GM10266 (cell line): ENCODE measurements around the gene AUH.
"Not testable (repeated sequence)": the region's sequence is repeated elsewhere in the genome, so short reads cannot be mapped to it uniquely, and the experiment has no call there.

Experiments used
- DNase-seq: peaks from one replicate; pipeline ENCODE4 v3.0.0; 2012; ENCODE audit errors: extremely low spot score
- TF ChIP-seq, protein P1 (sequence below): IDR thresholded peaks from 2 replicates; pipeline ENCODE4 v1.5.1; 2012; ENCODE audit warnings: mild to moderate bottlenecking, low read depth; ENCODE audit not compliant: control insufficient read depth, insufficient read depth; ENCODE audit errors: missing control alignments

Gene AUH

DNA sequence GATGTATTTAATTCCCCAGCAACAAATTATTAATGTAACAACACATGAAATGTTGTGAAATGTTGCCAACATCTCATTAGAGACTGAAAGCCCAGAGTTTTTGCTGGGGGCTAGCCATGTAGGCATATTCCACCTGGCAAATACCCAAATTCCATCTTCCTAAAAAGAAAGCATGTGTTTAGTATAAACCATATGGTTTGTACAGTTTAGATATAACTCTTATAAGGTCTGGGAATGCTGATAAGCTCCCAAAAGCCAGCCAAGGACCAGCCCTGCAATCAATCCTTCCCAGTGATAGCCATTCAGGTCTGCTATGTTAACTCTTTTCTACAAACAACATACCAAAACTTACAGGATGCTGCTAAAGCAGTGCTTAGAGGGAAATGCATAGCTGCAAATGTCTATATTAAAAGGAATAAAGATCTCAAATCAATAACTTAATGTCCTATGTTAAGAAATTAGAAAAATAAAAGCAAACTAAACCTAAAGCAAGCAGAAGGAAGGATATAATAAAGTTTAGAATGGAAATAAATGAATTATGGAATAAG, 158.9 kb downstream of the AUH start:
- no peak for DNase-seq
- TF ChIP-seq, protein P1, sequence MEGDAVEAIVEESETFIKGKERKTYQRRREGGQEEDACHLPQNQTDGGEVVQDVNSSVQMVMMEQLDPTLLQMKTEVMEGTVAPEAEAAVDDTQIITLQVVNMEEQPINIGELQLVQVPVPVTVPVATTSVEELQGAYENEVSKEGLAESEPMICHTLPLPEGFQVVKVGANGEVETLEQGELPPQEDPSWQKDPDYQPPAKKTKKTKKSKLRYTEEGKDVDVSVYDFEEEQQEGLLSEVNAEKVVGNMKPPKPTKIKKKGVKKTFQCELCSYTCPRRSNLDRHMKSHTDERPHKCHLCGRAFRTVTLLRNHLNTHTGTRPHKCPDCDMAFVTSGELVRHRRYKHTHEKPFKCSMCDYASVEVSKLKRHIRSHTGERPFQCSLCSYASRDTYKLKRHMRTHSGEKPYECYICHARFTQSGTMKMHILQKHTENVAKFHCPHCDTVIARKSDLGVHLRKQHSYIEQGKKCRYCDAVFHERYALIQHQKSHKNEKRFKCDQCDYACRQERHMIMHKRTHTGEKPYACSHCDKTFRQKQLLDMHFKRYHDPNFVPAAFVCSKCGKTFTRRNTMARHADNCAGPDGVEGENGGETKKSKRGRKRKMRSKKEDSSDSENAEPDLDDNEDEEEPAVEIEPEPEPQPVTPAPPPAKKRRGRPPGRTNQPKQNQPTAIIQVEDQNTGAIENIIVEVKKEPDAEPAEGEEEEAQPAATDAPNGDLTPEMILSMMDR, result no peak

DNA sequence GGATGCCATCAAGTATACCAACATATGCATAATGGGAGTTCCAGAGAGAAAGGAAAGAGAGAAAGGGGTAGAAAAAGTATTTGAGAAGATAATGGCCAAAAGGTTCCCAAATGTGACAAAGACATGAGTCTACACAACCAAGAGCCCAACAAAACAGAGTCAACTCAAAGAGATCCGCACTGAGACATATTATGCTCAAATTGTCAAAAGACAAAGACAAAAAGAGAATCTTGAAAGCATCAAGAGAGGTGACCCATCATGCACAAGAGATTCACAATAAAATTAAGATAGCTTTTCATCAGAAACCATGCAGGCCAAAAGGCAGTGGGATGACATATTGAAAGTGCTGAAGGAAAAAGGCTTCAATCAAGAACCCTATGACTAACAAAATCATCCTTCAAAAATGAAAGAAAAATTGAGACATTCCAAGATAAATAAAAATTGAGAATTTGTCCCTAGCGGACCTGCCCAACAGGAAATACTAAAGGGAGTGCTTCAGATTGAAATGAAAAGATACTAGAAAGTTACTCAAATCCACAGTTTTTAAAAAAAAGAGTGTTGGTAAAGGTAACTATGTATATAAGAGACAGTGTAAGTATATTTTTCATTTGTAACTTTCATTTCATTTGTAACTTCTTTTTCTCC, 160.9 kb downstream of the AUH start:
- TF ChIP-seq, protein P1, result no peak
- no peak for DNase-seq

DNA sequence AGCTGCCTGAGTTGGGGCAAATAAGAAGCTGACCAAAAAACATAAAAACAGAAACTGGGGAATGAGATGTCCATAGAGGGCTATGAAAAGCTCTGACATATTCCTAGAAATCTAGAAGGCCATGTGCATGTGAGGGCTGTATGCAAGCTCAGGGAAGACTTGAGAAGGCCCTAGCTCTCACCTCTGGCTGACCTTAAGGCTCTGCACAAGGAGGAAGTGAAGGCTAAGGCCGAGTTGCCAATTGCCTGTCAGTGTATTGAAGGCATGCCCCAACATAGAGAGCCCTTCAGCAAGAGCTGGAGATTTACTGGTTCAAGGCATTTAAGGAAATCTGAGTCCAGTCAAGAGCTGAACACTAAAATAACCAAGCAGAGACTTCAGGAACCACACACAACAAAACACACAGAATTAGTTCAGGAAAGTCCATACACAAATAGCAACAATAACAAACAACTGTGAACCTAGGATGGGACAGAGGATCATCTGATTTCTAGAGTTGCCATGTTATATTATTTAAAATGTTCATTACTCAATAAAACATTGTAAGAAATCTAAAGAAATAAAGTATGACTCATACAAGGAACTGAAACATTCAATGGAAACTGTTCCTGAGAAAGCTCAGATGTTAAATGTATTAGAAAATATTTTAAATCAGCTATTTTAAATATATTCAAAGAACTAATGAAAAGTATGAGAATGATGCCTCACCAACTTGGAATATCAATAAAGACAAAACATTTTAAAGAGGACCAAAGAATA, 161.8 kb downstream of the AUH start:
- TF ChIP-seq, protein P1, result no peak

DNA sequence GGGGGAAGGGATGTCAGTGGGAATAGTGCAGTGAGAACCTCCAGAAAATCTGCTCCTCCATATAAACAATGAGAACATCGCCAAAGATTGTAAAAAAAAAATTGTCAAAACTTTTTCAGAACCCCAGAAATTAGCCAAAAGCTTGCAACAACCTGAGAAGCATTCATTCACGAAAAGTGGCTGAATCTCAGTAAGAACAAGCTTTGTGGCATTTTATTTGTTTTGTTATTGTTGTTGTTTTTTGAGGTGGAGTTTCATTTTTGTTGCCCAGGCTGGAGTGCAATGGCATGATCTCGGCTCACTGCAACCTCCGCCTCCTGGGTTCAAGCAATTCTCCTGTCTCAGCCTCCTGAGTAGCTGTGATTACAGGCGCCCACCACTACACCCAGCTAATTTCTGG, 162.8 kb downstream of the AUH start:
- not testable (repeated sequence) for DNase-seq

More for the DNA sequence above, 161.8 kb downstream of the AUH start:
- no peak for DNase-seq

DNA sequence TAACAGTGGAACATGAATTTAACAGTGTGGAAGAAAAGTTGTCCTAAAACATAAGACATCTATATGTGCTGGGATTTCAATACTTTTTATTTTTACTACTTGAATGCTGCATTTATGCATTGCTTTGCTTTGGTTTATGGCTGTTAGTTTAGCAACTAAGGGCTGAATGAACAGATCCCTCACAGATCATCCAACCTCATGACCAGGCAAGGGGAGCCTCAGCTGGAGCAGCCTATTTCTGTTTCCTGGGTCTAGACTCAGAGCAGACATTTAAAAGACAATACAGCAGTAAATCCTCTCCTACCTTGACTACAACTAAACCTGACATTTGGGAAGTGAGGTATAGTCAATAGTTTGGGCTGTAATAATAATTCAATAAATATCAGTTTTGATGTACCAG, 163.3 kb downstream of the AUH start:
- TF ChIP-seq, protein P1, result no peak
- DNase-seq, result no peak

DNA sequence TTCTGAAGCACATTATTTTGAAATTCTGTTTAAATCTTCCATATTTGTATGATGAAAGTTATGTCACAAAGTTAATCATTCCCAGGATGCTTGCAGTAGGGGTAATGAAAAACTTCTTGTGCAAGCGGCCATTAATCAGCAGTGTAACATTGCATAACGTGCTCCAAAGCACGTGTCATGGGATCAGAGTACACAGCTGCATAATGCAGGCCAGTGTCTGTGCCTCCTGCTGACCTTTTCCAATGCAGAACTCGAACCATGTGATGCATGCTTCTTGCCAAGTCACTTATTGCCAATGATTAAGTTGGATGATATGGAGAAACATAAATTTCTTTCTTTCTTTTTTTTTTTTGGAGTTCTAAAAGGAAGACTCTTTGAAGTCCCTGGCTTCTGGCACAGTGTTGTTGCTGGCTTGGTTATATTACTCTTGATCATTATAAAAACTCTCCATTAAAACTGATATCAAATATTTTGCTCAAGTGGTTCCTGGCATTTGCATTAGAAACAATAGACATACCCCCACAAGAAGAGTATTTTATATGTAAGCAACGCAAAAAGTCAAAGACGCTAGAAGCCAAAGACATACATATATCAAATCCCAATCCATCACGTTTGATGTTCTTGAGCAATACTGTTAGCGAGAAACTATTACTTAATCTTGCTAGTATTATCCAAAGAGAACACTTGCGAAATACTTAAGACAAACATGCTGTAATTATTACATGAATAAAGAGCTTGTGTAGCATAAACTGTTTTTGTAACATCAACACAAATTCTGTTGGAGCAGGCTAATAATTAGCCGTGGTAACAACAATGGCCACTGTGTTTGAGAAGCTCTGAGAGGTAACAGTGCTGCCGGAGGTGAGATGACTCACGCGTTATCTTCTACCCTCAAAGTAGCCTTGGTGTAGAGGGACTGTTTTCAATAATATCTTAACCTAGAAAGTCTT, 164.2 kb downstream of the AUH start:
- TF ChIP-seq, protein P1, result no peak

DNA sequence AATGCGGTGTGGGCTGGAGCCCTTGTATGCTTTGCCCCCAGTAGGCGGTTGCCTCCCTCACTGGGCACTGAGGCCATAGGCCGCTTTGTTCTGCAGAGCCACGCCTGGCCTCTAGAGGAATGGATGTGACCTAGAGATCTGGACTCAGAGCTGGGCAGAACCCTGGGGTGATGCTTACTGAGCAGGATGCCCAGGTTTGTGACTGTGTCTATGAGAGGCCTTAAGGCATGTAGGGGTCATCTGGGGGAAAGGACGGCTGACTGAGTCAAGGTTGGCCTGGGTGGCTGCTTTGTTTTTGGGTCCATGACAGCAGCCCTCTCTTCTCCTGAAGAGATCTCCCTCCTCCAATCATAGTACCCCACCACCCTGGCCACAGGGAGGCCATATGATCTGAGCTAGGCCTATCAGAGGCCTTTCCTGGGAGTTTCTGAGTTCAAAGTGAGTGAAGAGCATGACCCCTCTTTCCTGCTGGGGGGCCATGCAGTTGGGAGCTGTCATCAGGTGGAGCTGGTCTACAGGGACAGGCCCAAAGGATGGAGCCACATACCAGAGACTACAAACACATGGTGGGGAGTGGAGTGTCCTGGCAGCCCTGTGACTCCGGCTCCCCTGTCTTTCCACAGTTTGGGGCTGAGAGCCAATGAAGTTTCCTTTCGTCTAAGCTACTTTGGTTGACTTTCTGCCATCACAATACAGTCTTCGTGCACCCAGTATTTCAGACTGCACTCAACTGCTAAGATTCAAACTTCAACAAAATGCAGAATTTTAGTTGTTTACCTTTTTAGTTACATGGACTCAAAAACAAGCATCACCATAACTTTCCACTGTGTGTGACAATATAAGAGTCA, 165.4 kb downstream of the AUH start:
- no peak for DNase-seq

More for the DNA sequence above, 164.2 kb downstream of the AUH start:
- no peak for DNase-seq

More for the DNA sequence above, 165.4 kb downstream of the AUH start:
- TF ChIP-seq, protein P1, result no peak
